GM21619 (cell line): Measurements from ENCODE around the gene CC2D1A.
"Not testable (repeated sequence)": the region's sequence is repeated elsewhere in the genome, so short reads cannot be mapped to it uniquely, and the experiment has no call there.

Experiments used
- ATAC-seq: cut with Tn5 transposase; IDR thresholded peaks from one replicate; pipeline ENCODE4 v1.9.1; 2021; ENCODE audit not compliant: unreplicated experiment

Gene CC2D1A

DNA sequence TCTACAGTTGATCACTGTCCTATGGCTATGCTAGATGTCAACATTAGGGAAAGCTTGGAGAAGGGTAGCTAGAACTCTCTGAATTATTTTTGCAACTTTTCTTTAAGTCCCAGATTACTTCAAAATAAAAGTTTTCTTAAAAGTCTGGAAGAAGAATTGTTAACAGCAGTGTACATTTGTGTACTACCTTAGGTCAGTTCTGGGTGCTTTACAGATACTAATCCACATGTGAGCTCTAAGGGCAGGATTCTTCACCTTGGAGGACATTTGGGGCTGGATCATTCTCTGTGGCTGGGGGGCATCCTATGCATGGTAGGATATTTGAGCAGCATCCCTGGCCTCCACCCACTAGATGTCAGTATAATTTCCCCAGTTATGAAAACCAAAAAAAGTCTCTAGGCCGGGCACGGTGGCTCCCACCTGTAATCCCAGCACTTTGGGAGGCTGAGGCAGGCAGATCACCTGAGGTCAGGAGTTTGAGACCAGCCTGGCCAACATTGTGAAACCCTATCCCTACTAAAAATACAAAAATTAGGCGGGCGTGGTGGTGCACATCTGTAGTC, 2.9 kb upstream of the CC2D1A start:
- no peak for ATAC-seq

DNA sequence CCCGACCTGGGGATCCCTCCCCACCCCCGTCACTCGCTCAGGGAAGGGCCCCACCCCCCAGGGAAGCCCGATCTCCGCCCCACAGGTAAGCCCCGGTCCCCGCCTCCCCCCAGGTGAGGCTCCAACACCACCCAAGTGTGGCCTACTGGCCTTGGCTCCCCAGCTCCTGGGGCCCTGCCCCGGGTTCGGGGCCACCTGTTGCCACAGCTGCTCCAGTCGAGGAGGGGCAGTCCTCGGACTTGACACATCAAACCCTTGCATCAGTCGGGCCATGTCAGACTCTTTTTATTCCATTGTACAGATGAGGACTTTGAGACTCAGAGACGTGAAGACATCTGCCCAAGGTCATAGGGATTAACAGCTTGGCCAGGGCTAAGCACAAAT, 512 bp downstream of the CC2D1A start:
- peak; percentile 13 for ATAC-seq

DNA sequence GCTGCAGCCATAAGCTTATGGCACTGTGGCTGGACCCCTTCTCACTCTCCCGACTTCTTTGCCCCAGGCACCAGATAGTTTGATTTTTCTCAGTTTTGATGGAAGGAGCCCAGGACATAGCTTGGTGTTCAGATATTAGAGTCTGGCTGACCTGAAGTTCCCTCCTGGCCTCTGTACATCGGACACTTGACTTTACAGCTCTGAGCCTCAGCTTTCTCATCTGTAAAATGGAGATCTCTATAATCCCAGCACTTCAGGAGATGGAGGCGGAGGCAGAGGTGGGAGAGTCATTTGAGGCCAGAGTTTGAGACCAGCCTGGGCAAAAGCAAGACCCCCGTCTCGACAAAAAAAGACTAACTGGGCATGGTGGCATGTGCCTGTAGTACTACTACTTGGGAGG, 909 bp downstream of the CC2D1A start:
- ATAC-seq, result no peak

DNA sequence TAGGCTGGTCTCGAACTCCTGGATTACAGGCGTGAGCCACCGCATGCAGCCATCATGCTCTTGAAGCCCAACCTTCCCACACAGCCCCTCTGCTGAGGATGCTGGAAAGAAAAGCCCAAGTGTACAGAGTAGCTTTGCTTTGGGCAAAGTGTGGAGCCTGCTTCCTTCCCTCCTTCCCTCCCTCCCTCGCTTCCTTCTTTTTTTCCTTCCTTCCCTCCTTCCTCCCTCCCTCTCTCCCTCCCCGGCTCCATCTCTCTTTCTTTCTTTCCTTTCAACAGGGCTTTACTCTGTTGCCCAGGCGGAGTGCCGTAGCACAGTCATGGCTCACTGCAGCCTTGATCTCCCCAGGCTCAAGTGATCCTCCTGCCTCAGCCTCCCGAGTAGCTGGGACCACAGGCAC, 2.7 kb downstream of the CC2D1A start:
- ATAC-seq, result no peak

DNA sequence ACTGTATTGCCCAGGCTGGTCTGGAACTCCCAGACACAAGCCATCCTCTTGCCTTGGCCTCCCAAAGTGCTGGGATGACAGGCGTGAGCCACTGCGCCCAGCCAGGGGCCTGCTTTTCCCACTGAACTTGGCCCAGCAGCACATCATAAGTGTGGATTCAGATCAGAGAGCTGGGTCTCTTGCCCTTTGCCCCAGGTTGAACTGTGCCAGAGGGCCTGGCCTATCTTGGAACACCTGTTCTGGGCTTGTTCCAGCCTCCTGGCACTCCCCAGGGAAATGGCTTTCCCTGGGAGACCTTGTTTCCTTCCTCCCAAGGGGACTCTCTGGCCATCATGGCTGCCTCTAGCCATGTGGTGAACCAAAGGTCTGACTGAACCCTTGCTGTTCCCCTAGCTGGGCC, 3.4 kb downstream of the CC2D1A start:
- no peak for ATAC-seq

DNA sequence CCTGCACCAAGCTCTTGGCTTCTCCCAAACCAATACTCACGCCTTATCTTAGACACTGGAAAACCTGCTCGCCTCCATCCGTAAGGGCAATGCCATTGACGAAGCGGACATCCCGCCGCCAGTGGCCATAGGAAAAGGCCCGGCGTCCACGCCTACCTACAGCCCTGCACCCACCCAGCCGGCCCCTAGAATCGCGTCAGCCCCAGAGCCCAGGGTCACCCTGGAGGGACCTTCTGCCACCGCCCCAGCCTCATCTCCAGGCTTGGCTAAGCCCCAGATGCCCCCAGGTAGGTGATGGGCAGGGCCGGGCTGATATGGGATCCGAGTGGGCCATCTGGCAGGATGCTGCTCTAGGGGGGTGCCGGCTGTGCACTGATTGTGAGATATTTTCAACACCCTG, 7.4 kb downstream of the CC2D1A start:
- ATAC-seq, result no peak

DNA sequence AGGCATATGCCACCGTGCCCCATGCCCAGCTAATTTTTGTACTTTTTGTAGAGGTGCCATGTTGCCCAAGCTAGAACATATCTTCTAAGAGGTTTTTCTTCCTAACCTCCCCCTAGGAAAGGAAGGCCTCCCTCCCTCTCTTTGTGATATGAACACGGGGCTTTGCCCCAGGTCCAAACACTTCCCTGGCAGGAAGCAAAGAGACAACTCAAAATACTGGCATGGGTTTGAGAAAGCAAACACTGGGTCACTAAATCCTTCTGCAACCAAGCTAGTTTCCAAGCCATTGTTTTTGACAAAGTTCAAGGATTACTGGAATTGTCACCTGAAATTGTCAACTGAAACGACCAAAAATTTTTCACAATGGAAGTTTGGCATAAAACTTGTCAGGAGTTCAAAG, 8.8 kb downstream of the CC2D1A start:
- no peak for ATAC-seq

DNA sequence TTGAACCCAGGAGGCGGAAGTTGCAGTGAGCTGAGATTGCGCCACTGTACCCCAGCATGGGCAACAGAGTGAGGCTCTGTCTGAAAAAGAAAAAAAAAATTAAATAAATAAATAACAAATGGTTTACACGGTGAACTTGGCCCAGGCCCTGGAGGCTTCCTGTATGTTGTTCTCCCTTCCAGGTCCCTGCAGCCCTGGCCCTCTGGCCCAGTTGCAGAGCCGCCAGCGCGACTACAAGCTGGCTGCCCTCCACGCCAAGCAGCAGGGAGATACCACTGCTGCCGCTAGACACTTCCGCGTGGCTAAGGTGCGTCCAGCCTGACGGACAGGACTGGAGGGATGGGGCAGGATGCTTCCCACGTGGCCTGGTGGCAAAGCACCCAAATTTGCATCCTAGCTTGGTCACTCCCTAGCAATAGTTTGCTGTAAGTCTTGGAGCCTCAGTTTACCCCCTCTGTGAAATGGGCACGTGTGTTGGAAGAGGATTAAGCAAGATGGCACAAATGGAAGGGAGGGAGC, 11.9 kb downstream of the CC2D1A start:
- ATAC-seq, result no peak

DNA sequence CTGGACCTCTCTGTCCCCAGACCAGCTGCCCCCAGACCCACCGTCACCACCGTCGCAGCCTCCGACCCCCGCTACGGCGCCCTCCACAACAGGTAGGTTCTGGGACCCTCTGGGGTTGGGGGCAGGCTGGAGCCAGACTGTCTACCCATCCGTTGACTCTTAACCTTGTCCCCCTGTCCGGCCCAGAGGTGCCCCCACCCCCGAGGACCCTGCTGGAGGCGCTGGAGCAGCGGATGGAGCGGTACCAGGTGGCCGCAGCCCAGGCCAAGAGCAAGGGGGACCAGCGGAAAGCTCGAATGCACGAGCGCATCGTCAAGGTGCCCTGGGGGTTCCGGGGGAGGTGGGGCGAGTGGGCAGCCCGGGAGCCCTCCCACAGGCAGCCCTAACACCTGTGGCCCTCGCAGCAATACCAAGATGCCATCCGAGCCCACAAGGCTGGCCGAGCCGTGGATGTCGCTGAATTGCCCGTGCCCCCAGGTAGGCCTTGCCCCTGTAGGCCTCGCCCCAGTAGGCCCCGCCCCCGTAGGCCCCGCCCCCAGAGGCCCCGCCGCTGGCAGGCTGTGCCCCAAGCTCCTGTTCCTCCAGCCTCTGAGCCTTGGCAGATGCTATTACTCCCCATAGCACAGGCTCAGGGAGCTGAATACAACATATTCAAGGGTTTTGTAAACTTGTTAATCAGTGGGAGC, 12.9 kb downstream of the CC2D1A start:
- ATAC-seq, result no peak

DNA sequence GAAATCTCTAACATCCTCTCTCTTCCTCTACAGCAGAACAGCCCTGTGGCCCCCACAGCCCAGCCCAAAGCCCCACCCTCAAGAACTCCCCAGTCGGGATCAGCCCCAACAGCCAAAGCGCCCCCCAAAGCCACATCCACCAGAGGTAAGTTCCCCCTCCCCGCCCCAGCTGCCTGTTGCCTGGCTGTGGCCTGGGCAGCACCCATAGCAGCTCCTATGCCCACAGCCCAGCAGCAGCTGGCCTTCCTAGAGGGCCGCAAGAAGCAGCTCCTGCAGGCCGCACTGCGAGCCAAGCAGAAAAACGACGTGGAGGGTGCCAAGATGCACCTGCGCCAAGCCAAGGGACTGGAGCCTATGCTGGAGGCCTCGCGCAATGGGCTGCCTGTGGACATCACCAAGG, 14.5 kb downstream of the CC2D1A start:
- ATAC-seq, result no peak

DNA sequence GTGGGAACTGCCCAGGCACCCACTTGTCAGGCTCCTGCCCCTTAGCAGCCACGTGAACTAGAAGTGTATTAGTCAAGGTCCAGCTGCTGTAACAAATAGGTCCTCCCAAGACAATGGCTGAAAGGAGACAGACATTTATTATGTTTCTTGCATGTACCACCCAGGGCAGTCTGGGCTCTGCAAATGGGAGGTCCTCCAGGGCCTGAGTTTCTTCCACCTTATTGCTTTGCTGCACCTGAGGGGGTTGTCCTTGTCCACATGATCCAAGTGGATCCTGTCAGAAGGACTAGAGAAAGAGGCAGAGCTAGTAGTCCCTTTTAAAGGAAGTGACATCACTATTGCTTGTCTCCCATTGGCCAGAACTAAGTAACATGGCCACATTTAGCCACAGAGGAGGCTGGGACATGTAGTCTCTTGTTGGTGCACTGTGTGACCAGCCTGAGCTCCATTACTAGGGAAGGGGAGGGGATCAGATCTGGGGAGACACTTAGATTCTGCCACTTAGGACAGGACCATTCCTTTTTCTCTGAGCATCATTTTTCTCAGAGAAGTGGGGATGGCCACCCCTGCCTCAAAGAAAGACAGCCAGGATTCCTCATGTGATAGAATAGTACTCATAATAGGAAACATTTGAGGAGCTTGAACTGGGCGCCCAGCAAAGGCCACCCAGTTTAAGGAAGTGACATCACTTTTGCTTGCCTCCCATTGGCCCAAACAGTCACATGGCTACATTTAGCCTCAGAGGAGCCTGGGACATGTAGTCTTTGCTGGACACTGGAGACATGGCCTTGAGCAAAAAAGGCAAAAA, 15.1 kb downstream of the CC2D1A start:
- ATAC-seq, result no peak

DNA sequence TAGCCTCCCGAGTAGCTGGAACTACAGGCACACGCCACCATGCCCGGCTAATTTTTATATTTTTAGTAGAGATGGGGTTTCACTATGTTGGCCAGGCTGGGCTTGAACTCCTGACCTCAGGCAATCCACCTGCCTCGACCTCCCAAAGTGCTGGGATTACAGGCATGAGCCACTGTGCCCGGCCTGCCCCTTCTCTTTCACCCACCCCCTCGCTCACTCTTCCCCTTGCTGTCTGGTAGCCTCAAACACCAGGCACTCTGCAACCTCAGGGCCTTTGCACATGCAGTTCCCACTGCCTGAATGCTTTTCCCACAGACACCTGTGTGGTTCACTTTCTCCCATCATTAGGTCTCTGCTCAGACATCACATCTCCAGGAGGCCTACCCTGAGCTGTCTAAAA, 16.1 kb downstream of the CC2D1A start:
- ATAC-seq, result not testable (repeated sequence)

DNA sequence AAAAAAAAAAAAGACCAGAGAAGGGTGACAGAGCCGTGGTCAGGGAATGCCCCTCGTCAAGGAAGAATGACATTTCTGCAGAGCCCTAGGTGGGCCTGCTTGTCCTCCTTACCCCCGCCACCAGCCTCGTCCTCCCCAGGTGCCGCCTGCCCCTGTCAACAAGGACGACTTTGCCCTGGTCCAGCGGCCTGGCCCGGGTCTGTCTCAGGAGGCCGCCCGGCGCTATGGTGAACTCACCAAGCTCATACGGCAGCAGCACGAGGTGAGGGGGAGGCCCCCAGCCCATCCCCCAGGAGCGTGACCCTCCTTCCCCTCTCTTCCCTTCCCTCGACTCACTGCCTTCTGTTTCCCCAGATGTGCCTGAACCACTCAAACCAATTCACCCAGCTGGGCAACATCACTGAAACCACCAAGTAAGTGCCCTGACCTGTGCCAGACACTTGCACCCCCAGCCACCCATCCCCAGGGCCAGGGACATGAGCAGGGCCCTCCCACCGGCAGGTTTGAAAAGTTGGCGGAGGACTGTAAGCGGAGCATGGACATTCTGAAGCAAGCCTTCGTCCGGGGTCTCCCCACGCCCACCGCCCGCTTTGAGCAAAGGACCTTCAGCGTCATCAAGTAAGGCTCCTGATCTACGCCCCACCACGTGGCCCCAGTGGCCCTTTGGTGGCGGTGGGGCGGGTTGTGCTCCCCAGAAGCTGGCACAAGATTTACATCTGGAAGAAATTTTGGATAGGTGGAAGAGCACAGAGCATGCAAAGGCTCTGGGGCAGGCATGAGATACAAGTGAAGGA, 17.4 kb downstream of the CC2D1A start:
- no peak for ATAC-seq

DNA sequence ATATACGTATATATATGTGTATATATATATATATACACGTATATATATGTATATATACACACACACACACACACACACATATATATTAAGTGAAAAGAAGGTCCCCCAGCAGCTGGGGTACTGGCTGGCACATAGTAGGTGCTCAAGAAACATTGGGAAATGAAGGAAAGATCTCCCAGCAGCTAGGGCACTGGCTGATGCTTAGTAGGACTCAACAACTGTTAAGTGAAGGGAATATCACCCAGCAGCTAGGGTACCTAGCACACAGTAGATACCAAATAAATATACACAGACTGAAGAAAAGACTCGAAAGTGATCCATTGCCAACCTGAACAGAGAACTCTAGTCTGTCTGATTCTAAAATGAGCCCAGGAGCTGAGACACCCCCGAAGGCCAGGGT, 20.0 kb downstream of the CC2D1A start:
- ATAC-seq, result no peak

DNA sequence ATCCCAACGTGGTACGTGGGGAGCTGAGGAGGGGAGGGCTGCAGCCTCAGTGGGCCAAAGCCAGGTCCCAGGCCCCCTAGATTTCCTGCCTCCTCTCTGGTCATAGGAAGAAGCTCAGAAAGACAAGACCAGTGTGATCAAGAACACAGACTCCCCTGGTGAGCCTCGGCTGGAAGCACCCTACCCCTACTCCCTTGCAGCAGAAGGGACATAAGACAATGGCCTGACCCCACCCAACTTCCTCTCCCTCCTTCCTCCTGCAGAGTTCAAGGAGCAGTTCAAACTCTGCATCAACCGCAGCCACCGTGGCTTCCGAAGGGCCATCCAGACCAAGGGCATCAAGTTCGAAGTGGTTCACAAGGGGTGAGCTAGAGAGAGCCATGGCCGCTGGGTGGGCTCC, 20.7 kb downstream of the CC2D1A start:
- no peak for ATAC-seq

DNA sequence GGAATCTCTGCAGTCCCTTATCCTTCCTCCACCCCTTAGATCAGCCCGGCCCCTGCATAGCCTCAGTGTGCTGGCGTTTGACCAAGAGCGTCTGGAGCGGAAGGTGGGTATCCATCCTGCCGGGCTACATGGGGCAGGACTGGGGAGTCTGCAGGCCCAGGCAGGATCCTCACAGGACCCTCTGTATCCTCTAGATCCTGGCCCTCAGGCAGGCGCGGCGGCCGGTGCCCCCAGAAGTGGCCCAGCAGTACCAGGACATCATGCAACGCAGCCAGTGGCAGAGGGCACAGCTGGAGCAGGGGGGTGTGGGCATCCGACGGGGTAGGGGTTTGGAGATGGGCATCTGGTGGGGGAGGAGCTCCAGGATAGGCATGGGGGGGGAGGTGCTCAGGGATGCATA, 23.3 kb downstream of the CC2D1A start:
- ATAC-seq, result no peak

DNA sequence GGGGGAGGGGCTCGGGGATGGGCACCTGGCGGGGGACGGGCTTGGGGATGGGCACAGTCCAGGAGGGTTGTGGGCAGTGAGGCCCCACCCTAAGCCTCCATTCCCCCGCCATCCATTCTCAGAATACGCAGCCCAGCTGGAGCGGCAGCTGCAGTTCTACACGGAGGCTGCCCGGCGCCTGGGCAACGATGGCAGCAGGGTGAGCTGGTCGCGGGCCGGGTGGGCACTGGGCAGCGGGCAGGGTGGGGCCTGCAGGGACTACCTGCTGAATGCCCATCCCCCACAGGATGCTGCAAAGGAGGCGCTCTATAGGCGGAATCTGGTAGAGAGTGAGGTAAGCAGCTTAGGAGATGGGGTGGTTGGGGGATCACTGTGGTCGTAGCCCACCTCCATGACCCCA, 24.0 kb downstream of the CC2D1A start:
- ATAC-seq, result no peak

DNA sequence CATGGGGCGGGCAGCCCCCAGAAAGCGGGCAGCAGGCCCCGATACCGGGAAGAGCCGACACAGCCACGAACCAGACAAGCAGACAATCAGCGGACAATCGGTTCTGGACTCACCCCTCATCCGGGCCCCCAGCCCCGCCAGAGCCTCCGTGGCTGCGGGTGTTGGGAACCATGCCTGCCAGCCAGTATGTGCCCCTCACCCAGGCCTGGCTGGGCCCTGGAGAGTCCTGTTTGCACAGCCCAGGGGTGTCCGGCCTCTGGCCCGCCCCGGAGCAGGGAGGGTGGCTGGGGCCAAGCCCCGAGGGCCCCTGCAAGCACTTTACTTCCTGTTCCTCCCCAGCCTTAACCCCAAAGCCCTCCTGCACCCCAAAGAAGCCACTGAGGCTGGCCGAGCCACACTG, 24.4 kb downstream of the CC2D1A start:
- no peak for ATAC-seq

DNA sequence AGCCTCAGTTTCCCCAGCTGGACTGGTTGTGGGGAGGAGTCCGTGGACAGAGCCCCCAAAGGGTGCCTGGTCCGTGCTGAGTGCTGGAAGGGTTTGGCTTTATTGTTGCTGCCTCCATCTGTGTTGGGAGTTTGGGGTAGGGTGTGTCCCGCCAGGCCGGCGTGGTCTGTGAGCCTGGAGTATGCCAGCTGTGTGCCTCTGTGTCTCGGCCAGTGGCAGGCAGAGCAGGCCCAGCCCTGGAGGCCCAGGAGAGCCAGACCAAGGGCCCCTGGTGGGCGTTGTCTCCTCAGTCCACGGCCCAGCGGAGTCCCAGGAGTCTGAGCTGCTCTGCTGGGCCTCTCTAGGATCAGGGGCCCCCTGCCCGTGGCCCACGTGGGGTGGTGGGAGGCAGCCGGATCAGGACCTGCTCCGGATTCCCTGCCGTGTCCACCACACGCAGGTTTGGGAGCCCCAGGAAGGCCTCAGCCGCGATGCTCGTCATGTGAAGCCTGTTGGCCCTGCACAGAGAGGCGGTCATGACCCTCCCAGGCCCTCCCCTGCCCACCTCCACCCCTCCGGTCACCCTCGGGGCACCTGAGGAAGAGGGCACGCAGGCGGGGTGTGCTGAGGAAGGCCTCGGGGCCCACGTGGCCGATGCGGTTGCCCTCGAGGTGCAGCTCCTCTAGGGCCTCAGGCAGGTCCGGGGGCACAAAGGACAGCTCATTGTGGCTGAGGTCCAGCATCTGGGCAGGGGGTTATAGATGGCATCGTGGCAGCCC, 25.6 kb downstream of the CC2D1A start:
- ATAC-seq, result no peak

DNA sequence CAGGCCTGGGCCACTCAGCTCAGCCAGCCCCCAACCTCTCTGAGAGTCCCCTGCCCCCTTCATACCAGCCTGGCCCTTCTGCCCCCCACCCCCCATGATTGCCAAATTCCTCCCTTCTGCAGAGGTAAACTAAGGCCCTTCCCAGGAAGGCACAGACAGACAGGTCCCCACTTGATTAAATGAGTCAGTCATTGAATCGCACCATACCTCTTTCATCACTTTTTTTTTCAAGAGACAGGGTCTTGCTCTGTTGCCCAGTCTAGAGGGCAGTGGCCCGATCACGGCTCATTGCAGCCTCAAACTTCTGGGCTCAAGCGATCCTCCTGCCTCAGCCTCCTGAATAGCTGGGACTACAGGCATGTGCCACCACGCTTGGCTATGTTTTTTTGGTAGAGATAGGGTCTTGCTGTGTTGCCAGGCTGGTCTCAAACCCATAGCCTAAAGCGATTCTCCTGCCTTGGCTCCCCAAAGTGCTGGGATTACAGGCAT, 26.2 kb downstream of the CC2D1A start:
- no peak for ATAC-seq
